HG02943 (cell line): ENCODE results near the gene PRKAB2.
"Not testable (repeated sequence)": the region's sequence is repeated elsewhere in the genome, so short reads cannot be mapped to it uniquely, and the experiment has no call there.

Experiments
- ATAC-seq: cut with Tn5 transposase; IDR thresholded peaks from one replicate; pipeline ENCODE4 v1.9.1; 2021; ENCODE audit warnings: mild to moderate bottlenecking, low read depth, moderate library complexity; ENCODE audit not compliant: unreplicated experiment

The PRKAB2 gene

DNA sequence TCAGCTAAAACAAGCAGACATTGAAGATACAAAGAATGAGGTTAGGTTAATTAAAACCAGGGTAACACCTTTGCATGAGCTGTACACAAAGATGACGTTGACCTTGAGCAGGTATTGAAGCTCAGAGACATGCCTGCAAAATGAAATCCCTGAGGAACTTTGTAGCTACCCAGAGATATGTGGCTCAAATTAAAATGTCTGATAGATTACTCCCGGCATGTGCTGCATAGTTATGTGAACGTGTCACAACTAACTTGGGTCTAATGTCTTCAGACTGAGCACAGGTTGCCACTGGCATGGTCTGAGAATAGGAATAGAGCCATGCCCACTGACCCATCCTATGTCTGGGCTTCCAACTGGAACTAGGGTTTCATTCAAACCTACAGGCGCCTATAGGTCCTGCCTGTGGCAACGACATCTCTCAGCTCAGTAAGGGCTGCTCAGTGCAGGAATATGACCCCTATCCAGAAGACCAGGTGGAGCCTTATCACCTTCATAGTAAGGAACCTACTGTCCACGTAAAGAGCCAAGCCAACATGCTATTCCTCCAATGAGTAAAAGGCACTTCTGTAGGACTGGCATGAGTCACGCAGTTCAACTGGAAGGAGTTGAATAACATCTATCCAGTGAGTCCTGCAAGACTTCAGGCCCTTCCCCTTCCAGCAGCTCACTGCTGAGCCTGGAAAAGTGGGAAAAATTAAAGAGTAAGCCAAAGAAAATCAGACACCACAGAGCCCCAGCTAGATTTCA lies 60.7 kb downstream of the PRKAB2 start:
- ATAC-seq = no peak

DNA sequence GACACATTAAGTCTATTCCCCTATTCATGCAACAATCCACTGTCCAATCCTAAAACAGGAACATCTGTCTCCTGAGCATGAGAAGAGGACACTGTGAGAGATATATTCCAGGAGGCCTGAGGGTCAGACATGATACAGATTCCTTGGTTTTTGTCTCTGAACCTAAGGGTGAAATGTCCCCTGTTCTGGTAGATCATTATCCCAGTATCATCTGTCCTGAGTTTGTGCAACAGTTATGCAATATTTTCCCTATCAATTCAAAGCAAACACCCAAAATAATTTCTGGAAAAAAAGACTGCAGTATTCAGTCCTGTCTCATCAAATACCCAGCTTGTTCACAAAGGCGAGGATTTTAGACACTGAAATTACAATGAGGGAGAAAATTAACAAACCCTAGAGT lies 61.4 kb downstream of the PRKAB2 start:
- ATAC-seq = no peak

DNA sequence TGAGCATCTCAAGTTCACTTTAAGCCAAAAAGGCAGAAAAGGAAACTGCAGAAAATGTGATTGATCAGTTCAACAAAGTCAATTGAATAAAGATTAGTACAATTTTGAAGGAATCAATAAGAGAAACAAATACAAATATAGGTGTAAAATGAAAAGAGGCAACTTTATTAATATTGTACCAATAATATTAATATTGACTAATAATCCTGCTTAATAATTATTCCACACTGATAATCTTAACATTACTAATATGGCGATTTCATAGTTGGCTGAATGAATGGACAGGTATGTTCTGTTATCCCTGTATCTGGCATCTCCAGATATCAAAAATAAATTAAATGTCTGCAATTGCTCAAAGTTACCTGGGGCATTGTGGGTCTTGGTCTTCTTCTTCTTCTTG lies 61.8 kb downstream of the PRKAB2 start:
- no peak for ATAC-seq

DNA sequence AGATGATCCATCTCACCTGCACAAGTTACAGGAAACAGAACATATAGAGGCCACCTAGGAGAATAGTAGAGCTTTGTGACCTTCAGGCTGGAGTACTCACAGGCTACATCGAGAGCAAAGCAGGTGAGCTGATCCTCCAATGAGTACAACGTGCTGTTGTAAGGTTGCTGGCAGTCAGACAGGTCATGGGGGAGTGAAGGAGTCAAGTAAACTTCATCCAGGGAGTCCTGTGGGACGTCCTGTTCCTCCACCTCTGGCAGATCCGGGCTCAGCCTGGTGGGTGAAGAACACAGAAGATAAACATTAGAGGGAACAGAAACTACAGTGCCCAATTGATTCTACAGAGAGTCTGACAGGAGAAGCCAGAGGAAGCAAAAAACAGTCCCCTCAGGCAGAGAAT lies 62.5 kb downstream of the PRKAB2 start:
- no peak for ATAC-seq

DNA sequence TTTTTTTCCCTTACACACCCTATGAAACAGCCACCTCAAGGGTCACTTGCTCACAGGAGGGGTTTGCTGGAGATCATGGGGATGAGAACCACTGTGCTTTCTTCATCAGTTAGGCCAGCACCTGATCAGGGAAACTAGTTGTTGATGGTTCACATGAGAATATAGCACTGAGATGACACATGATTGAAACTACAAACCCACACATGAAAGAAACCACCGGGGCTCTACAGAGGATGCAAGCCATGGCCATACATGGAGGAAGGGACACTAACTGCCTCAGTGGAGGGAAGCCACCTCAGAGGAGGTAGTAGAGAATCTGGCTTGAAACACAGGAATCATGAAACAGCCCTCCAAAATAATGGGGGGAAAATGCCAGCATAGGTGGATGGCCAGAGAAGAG lies 63.2 kb downstream of the PRKAB2 start:
- ATAC-seq = no peak

DNA sequence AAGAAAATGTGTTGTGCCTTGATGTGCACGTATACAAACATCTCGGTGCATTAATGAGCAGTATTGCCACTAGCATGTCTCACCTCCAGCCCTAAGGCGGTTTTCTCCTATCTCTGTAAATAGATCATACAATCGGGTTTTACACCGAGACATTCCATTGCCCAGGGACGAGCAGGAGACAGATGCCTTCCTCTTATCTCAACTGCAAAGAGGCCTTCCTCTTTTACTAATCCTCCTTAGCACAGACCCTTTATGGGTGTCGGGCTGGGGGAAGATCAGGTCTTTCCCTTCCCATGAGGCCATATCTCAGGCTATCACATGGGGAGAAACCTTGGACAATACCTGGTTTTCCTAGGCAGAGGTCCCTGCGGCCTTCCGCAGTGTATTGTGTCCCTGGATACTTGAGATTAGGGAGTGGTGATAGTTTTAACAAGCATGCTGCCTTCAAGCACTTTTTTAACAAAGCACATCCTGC lies 65.8 kb downstream of the PRKAB2 start:
- not testable (repeated sequence) for ATAC-seq

DNA sequence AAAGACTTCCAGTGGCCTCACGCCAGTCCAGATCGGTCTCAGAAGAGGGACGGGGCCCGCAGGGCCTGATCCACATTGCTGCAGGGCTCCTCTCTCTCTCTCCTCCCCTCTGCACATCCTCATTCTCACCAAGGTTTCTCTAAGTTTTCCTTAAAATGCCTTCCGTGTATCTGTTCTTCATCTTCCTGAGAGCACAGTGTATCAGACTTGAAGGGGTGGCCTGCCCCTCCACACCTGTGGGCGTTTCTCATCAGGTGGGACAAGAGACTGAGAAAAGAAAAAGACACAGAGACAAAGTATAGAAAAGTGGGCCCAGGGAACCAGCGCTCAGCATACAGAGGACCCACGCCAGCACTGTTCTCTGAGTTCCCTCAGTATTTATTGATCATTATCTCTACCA lies 66.4 kb downstream of the PRKAB2 start:
- no peak for ATAC-seq
